Ovary (tissue), 9 donors: ENCODE data around the gene RIMS1. TPM values are rescaled to one million over a fixed set of nuclear protein-coding genes. Genes with fewer than 3 reads are reported as not detected.

Experiments
- DNase-seq, 5 donors: peaks; one replicate each; pipeline ENCODE4 v3.0.0-alpha.2; 2019 to 2020
- H3K27ac ChIP-seq, 2 donors: fragments of 200-600 bp; one replicate each; pipeline versions ENCODE4 v1.5.1 to v1.8.0; 2019 to 2022
- H3K27me3 ChIP-seq: fragments of 200-600 bp; one replicate; pipeline ENCODE4 v1.8.0; 2022
- H3K36me3 ChIP-seq: fragments of 200-600 bp; sonication (generic); one replicate; pipeline ENCODE4 v1.5.1; 2019
- H3K4me1 ChIP-seq: one replicate; pipeline ENCODE4 v1.8.1; 2013; ENCODE audit warnings: mild to moderate bottlenecking, moderate library complexity; ENCODE audit not compliant: insufficient read depth
- H3K4me3 ChIP-seq: fragments of 200-600 bp; sonication (generic); one replicate; pipeline ENCODE4 v1.5.1; 2017
- H3K9me3 ChIP-seq, 2 donors: fragments of 200-600 bp in 1 of 2; sonication (generic) in 1 of 2; one replicate each; pipeline versions ENCODE4 v1.5.1 to v1.8.1; 2013 to 2019; ENCODE audit warnings: mild to moderate bottlenecking in 1 of 2, moderate library complexity in 1 of 2
- EP300 ChIP-seq: sonication (generic); formaldehyde crosslinking; IDR thresholded peaks from one replicate; pipeline ENCODE4 v1.6.1; 2017; ENCODE audit warnings: antibody characterized with exemption
- POLR2A ChIP-seq: fragments of 450-650 bp; IDR thresholded peaks from one replicate; pipeline ENCODE4 v1.6.1; 2017; ENCODE audit warnings: antibody characterized with exemption, mild to moderate bottlenecking, moderate library complexity
- WGBS, 3 donors: extraction: QIAGEN DNeasy Blood & Tissue Kit in 1 of 3; methylation state at CpG; one replicate each; pipeline versions ENCODE4 v1.1.5 to v1.1.7; 2013 to 2017; 5-methylcytosine and 5-hydroxymethylcytosine counted together
- intact Hi-C, 4 donors: fragments of 100-400 bp; cut with DNase I; formaldehyde crosslinking; loops; one replicate each; pipeline versions ENCODE4 v1.11.0 to v1.15.1; 2022 to 2023
- polyA plus RNA-seq, 2 donors: library from polyadenylated mRNA; stranded (reverse); fragments of 200-250 nt in 1 of 2; fragments of 350-450 nt in 1 of 2; fragmentation: Illumina TruSeq in 1 of 2; extraction: RNeasy Lipid Tissue Mini Kit (QIAGEN cat#74804) in 1 of 2; gene quantifications; one replicate each; pipeline ENCODE4 v1.2.3, GENCODE V29; 2013 to 2014
- total RNA-seq, 7 donors: library from RNA; depleted of rRNA in 2 of 7; stranded (reverse); fragments of >200 nt in 2 of 7; fragmentation: NEBNext Ultra II Directional in 3 of 7; extraction: Animal tissue kit (Norgen Biotek cat#: 25700) in 3 of 7; gene quantifications; one replicate each; pipeline versions ENCODE4 v1.1.0 to v1.2.4, GENCODE V29; 2016 to 2023
- TF ChIP-seq, protein P1 (sequence below), 3 donors: fragments of 450-650 bp in 2 of 3; fragments of 200-600 bp in 1 of 3; IDR thresholded peaks; one replicate each; pipeline versions ENCODE4 v1.5.1 to v1.8.0; 2016 to 2022; ENCODE audit warnings: antibody characterized with exemption in 3 of 3, mild to moderate bottlenecking in 1 of 3
- donor health status: DM: no; HTN: no; CAD: no; lungs with moderate emphysema.
- donor health status: DM: no; HTN: no; CAD: no.
- donor health status: Bipolar disorder and iron deficiency.
- donor health status: DM: yes; HTN: yes; CAD: no.
- donor health status: DM: no; HTN: no; CAD: no.
- donor health status: DM: yes; HTN: yes; CAD: no.

RIMS1 gene
- total and polyA plus RNA-seq, 9 donors = 0.20 to 1.3 (median 0.33) TPM; not detected in 1

DNA sequence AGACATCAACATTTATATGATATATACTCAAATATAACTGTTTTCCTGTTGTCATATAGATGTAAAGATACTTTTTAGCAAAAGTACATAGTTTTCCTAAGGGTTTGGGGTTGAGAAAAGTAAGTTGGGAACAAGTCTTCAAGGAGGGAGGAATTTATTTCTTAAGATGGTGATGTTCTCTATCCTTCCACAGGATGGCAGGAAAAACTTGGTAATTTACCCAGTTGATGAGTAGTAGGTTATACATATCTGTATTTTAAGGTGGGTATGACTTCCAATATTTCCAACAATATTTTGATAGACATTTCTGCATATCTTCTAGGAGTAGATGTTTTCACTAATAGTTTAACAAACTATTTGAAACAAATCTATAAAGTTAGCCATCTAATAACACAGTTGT is 254.4 kb downstream of the RIMS1 start:
- H3K27me3 ChIP-seq = no peaks in the 10 kb centered on the region
- H3K4me1 ChIP-seq = no peaks in the 10 kb centered on the region
- no peaks in the 10 kb centered on the region for H3K9me3 ChIP-seq
- intact Hi-C loops = no loop called here
- no peak for DNase-seq
- no peak overlapping the region for H3K4me3 ChIP-seq
- H3K27ac ChIP-seq = no peak overlapping the region
- TF ChIP-seq EP300 (no peak), POLR2A (no peak)
- TF ChIP-seq, protein P1, sequence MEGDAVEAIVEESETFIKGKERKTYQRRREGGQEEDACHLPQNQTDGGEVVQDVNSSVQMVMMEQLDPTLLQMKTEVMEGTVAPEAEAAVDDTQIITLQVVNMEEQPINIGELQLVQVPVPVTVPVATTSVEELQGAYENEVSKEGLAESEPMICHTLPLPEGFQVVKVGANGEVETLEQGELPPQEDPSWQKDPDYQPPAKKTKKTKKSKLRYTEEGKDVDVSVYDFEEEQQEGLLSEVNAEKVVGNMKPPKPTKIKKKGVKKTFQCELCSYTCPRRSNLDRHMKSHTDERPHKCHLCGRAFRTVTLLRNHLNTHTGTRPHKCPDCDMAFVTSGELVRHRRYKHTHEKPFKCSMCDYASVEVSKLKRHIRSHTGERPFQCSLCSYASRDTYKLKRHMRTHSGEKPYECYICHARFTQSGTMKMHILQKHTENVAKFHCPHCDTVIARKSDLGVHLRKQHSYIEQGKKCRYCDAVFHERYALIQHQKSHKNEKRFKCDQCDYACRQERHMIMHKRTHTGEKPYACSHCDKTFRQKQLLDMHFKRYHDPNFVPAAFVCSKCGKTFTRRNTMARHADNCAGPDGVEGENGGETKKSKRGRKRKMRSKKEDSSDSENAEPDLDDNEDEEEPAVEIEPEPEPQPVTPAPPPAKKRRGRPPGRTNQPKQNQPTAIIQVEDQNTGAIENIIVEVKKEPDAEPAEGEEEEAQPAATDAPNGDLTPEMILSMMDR (IDR thresholded peaks at IDR 0.05) = no peak
- H3K36me3 ChIP-seq = no peaks in the 10 kb centered on the region

DNA sequence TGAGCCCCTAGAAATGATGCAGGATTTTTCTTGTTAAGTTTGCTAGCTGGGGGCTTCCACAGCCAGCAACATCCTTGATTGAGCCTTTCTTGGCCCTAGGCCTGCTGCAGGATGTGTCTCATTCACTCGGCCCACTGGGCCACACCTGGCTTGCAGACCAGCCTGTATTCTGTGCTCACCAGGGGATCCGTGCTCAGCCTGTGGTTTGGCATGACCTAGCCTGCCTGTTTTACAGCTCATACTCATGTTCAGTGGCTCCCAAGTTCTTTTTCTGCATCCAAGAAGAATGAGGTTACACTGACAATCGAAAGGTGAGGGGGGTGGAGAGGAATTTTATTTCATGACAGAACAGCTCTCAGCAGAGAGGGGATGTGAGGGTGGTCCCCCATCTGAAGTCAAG is 263.4 kb downstream of the RIMS1 start:
- TF ChIP-seq EP300 (no peak), POLR2A (no peak)
- TF ChIP-seq, protein P1 (IDR thresholded peaks at IDR 0.05) = no peak
- H3K9me3 ChIP-seq = no peaks in the 10 kb centered on the region
- no peak for DNase-seq
- intact Hi-C loops = no loop called here
- whole genome bisulfite sequencing, 3 donors = 78 to 81% (median 80%) methylated on average over 3 of the region's 3 CpGs
- H3K36me3 ChIP-seq = no peaks in the 10 kb centered on the region
- no peak overlapping the region for H3K4me3 ChIP-seq
- H3K27me3 ChIP-seq = no peaks in the 10 kb centered on the region
- no peak overlapping the region for H3K27ac ChIP-seq
- no peaks in the 10 kb centered on the region for H3K4me1 ChIP-seq

DNA sequence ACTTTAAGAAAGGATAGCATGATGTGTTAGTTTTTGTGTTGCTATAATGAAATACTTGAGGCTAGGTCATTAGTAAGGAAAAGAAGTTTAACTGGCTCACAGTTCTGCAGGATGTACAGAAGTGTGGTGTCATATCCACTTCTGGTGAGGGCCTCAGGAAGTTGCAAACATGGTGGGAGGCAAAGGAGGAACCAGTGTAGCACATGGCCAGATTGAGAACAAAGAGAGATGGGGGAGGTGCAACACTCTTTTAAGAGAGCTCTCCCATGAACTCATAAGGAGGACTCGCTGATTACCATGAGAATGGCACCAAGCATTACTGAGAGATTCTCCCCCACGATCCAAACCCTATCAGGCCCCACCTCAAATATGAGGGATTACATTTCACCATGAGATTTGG is 265.4 kb downstream of the RIMS1 start:
- Histone ChIP-seq H3K27ac (no peak overlapping the region), H3K36me3 (no peaks in the 10 kb centered on the region), H3K9me3 (no peaks in the 10 kb centered on the region), H3K4me3 (no peak overlapping the region), H3K27me3 (no peaks in the 10 kb centered on the region), H3K4me1 (no peaks in the 10 kb centered on the region)
- intact Hi-C loops = no loop called here
- TF ChIP-seq POLR2A (no peak), EP300 (no peak)
- TF ChIP-seq, protein P1 (IDR thresholded peaks at IDR 0.05) = no peak
- no peak for DNase-seq
- WGBS, 3 donors = 29 to 56% (median 40%) methylated on average over 2 of the region's 2 CpGs

DNA sequence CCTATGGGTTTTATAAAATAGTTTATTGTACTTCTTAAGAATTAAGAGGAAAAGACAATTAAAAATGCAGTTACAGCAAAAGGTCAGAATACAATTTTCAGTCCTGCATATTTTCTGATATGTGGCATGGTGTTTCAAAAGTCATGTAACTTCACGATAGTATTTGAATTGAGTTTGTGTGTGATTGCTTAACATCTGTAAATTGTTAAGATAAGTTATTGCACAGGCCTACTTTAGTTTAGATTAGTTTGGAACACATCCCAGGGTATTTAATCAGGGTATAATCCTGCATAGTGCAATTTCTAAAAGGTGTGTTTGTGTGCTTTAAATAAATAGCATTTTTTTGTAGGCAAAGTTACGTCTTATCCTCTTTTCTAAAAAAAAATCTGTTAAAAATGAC is 289.6 kb downstream of the RIMS1 start:
- H3K9me3 ChIP-seq = no peaks in the 10 kb centered on the region
- H3K4me3 ChIP-seq = no peak overlapping the region
- WGBS, 3 donors = 42 to 63% (median 47%) methylated on average over 2 of the region's 2 CpGs
- DNase-seq = no peak
- H3K36me3 ChIP-seq = no peaks in the 10 kb centered on the region
- H3K27me3 ChIP-seq = no peaks in the 10 kb centered on the region
- H3K4me1 ChIP-seq = no peaks in the 10 kb centered on the region
- TF ChIP-seq, protein P1 (IDR thresholded peaks at IDR 0.05) = no peak
- TF ChIP-seq POLR2A = no peak
- H3K27ac ChIP-seq = no peak overlapping the region
- intact Hi-C loops = no loop called here
